HEK293 (cell line): Measurements from ENCODE around the gene DAND5.
A peak's percentile ranks its signal among the peaks of the same experiment; 100 is the strongest.

ENCODE experiments used
- CTCF ChIA-PET: fragments of 350-600 bp; formaldehyde crosslinking; extraction: SDS; loops from one replicate; lab custom pipeline; 2021; ENCODE audit warnings: antibody characterized with exemption; lab: Yijun Ruan, JAX
- POLR2A ChIA-PET: fragments of 300-600 bp; formaldehyde crosslinking; extraction: SDS; loops from one replicate; lab custom pipeline; 2020; ENCODE audit warnings: antibody characterized with exemption, inconsistent platforms; lab: Yijun Ruan, JAX
- H3K27ac ChIP-seq: fragments of 200-500 bp; sonication (Bioruptor generic); 2 replicates; pipeline ENCODE4 v1.5.1; 2014; ENCODE audit warnings: low read depth, low read length, control low read depth, inconsistent platforms; ENCODE audit errors: extremely low read depth
- H3K36me3 ChIP-seq, 2 experiments: fragments of 200-500 bp in 1 of 2; sonication (Bioruptor generic) in 1 of 2; 1 replicate in 1 of 2; 2 replicates in 1 of 2; pipeline ENCODE4 v1.5.1; 2014 to 2017; ENCODE audit warnings: inconsistent platforms in 2 of 2, low read length in 2 of 2; ENCODE audit not compliant: control insufficient read depth in 2 of 2, insufficient read depth in 1 of 2
- H3K4me1 ChIP-seq: fragments of 200-500 bp; sonication (Bioruptor generic); 2 replicates; pipeline ENCODE4 v1.5.1; 2014; ENCODE audit warnings: mild to moderate bottlenecking, low read length, inconsistent platforms; ENCODE audit not compliant: control insufficient read depth, insufficient read depth
- H3K4me3 ChIP-seq: 2 replicates; pipeline ENCODE4 v1.5.1; 2011; ENCODE audit warnings: low read depth, mild to moderate bottlenecking, control low read depth, low read length, moderate library complexity
- H3K9me3 ChIP-seq: fragments of 200-500 bp; sonication (Bioruptor generic); 2 replicates; pipeline ENCODE4 v1.5.1; 2014; ENCODE audit warnings: low read depth, low read length, inconsistent platforms; ENCODE audit not compliant: control insufficient read depth, insufficient read depth
- HIC1 ChIP-seq: fragments of 450-650 bp; formaldehyde crosslinking; IDR thresholded peaks from 2 replicates; pipeline ENCODE4 v1.5.1; 2016; ENCODE audit warnings: missing biosample characterization, missing genetic modification characterization
- HOXC10 ChIP-seq: sonication (generic); formaldehyde crosslinking; IDR thresholded peaks from 2 replicates; pipeline ENCODE4 v1.8.1; 2023; ENCODE audit warnings: mild to moderate bottlenecking, missing genetic modification reagents
- MYNN ChIP-seq: fragments of 450-650 bp; formaldehyde crosslinking; IDR thresholded peaks from 2 replicates; pipeline ENCODE4 v1.5.1; 2016; ENCODE audit warnings: missing biosample characterization, missing genetic modification characterization, borderline replicate concordance
- PRDM10 ChIP-seq: fragments of 450-650 bp; formaldehyde crosslinking; IDR thresholded peaks from 2 replicates; pipeline ENCODE4 v1.5.1; 2016; ENCODE audit warnings: missing biosample characterization, missing genetic modification characterization
- TCF7L2 ChIP-seq: IDR thresholded peaks from 2 replicates; pipeline ENCODE4 v1.6.1; 2011; ENCODE audit warnings: low read depth, mild to moderate bottlenecking, inconsistent platforms, low read length, moderate library complexity, borderline replicate concordance
- YY1 ChIP-seq: fragments of 450-650 bp; formaldehyde crosslinking; IDR thresholded peaks from 2 replicates; pipeline ENCODE4 v1.5.1; 2018; ENCODE audit warnings: missing biosample characterization, missing genetic modification characterization
- ZEB2 ChIP-seq: fragments of 450-650 bp; formaldehyde crosslinking; IDR thresholded peaks from 2 replicates; pipeline ENCODE4 v1.5.1; 2016; ENCODE audit warnings: missing biosample characterization, missing genetic modification characterization
- ZNF214 ChIP-seq: fragments of 450-650 bp; formaldehyde crosslinking; IDR thresholded peaks from 2 replicates; pipeline ENCODE4 v1.5.1; 2017; ENCODE audit warnings: missing biosample characterization, mild to moderate bottlenecking, missing genetic modification characterization, borderline replicate concordance
- ZNF223 ChIP-seq: fragments of 450-650 bp; formaldehyde crosslinking; IDR thresholded peaks from 2 replicates; pipeline ENCODE4 v1.5.1; 2016; ENCODE audit warnings: missing biosample characterization, missing genetic modification characterization
- ZNF23 ChIP-seq: fragments of 450-650 bp; formaldehyde crosslinking; IDR thresholded peaks from 2 replicates; pipeline ENCODE4 v1.5.1; 2016; ENCODE audit warnings: missing biosample characterization, missing genetic modification characterization, borderline replicate concordance
- ZNF26 ChIP-seq: fragments of 450-650 bp; formaldehyde crosslinking; IDR thresholded peaks from 2 replicates; pipeline ENCODE4 v1.5.1; 2016; ENCODE audit warnings: missing biosample characterization, missing genetic modification characterization
- ZNF37A ChIP-seq: fragments of 450-650 bp; IDR thresholded peaks from 2 replicates; pipeline ENCODE4 v1.5.1; 2018; ENCODE audit warnings: missing biosample characterization, missing genetic modification characterization
- ZNF394 ChIP-seq: fragments of 450-650 bp; formaldehyde crosslinking; IDR thresholded peaks from 2 replicates; pipeline ENCODE4 v1.5.1; 2016; ENCODE audit warnings: missing biosample characterization, missing genetic modification characterization, mild to moderate bottlenecking, moderate library complexity, borderline replicate concordance
- ZNF416 ChIP-seq: fragments of 450-650 bp; formaldehyde crosslinking; IDR thresholded peaks from 2 replicates; pipeline ENCODE4 v1.5.1; 2016; ENCODE audit warnings: missing biosample characterization, missing genetic modification characterization
- ZNF791 ChIP-seq: fragments of 450-650 bp; formaldehyde crosslinking; IDR thresholded peaks from 2 replicates; pipeline ENCODE4 v1.5.1; 2016; ENCODE audit warnings: missing biosample characterization, missing genetic modification characterization
- ZNF792 ChIP-seq: fragments of 450-650 bp; formaldehyde crosslinking; IDR thresholded peaks from 2 replicates; pipeline ENCODE4 v1.5.1; 2016; ENCODE audit warnings: missing biosample characterization, missing genetic modification characterization
- TF ChIP-seq, protein P1 (sequence below): fragments of 450-650 bp; formaldehyde crosslinking; IDR thresholded peaks from 2 replicates; pipeline ENCODE4 v1.5.1; 2017; ENCODE audit warnings: missing biosample characterization, missing genetic modification characterization

DAND5 gene

DNA sequence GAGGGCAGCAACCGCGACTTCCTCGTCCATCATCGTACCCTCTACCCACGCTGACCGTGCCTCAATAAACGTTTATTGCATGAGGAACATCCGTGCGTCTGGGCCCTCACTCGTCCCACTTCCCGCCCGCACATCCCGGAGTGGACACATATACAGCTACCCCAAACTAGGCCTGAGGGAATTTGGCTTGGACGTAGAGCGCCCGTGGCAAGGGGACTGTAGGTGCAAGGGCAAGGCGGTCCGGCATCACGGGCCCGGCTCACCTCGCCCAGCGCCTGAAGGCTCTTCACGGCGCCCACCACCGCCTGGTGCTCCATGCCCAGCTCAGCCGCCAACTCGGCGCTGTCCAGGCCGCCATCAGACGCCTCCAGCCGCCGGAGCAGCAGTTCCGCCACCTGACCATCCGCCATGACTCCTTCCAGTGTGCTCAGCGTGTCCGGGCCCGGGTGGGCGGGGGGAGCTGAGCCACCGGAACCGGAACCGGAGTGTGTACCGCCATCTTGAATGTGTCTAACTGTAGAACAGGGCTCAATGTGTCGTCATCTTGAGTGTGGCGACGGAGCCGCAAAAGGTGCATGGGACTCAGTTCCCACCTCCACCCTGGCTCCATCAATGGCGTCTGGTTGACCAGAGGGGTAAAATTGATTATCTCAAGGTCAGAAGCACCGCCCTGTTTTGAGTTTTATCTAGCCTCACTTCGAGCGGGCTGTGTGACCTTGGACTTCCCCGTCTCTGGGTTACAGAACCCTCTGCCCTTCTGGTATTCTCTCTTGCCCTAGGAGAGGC, 35.9 kb upstream of the DAND5 start, which contains the start of gene FARSA (continued):
- TF ChIP-seq ZNF37A (no peak), MYNN (tag by site-specific recombination) (no peak), TCF7L2 (no peak), HIC1 (tag by site-specific recombination) (no peak)

DNA sequence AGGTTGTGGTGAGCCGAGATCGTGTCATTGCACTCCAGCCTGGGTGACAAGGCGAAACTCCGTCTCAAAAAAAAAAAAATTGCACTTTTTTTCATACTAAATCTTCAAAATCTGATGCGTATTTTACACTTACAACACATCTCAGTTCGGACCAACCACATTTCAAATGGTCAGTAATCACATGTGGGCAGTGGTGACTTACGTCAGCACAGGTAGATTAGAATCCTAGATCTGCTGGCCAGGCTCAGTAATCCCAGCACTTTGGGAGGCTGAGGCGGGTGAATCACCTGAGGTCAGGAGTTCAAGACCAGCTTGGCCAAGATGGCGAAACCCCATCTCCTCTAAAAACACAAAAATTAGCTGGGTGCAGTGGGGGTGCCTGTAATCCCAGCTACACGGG, 34.3 kb upstream of the DAND5 start:
- ChIA-PET CTCF (interaction anchor here (0.6 to 0.7 kb wide), 2 partner anchors 101 to 215 kb away, joined by 3 read pairs; partner anchors contain the start of genes IER2 and STX10), POLR2A (no interaction called here)
- Histone ChIP-seq H3K36me3 (peaks cover 14 to 27% of the 10 kb centered on the region in 2 experiments; a peak in 2 of 3 replicates), H3K9me3 (no peaks in the 10 kb centered on the region), H3K27ac (no peak overlapping the region), H3K4me1 (peaks cover 9% of the 10 kb centered on the region), H3K4me3 (no peak overlapping the region)
- TF ChIP-seq ZNF214 (tag by site-specific recombination) (no peak), ZNF792 (tag by site-specific recombination) (no peak), ZNF23 (no peak), ZNF791 (no peak), HOXC10 (CRISPR knock-in tag) (no peak), ZNF223 (tag by site-specific recombination) (no peak)

- no peak for TF ChIP-seq ZNF26 (tag by site-specific recombination)
- 0 out of 2 replicates have a peak, but pooled peaks have one; percentile 13 for TF ChIP-seq ZEB2
- Histone ChIP-seq H3K4me1 (peaks cover 9% of the 10 kb centered on the region), H3K9me3 (no peaks in the 10 kb centered on the region), H3K27ac (no peak overlapping the region), H3K36me3 (peaks cover 12 to 30% of the 10 kb centered on the region in 2 experiments; a peak in 2 of 3 replicates), H3K4me3 (no peak overlapping the region)
- ChIA-PET CTCF (interaction anchor here (0.6 kb wide), 1 partner anchor 94 kb away, joined by 4 read pairs; no protein-coding TSS in a partner anchor), POLR2A (interaction anchor here (0.6 to 1.7 kb wide), 2 partner anchors 29 to 154 kb away, joined by 6 to 7 read pairs; no protein-coding TSS in a partner anchor)
These were observed 32.8 kb upstream of the DAND5 start for GRCh38 chr19:12936582-12936981.

DNA sequence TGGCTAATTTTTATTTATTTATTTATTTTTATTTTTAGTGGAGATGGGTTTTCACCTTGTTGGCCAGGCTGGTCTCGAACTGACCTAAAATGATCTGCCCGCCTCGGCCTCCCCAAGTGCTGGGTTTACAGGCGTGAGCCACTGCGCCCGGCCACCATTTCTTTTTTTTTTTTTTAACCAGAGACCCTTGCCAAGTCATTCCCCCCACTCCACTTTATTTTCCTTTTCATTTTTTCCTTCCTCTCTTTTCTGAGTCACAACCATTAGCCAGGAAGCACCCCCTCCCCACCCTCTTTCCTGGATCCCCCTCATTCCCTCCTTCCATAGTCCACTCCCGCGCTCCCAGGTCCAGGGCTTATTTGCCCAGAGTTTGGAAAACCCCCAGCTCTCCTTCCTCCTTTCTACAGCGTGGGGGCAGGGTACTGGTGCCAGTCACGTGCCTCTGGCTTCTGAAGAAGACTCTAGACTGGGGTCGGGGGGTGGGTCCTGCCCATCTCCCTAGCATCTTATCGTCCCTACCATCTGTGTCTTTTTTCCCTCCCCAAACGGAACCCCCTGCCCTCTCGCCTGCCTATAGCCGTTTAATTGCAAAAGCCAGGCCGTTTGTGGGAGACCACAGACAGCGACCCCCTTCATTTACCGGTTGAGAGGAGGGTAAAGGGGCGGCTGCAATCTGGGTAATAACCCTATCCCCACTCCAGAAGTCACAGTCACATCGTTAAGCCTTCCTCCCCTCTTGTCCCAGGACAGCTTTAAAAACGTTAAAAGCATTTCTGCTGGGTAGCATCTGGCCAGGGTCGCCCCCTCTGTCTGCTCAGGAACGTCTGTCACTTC, 32.1 kb upstream of the DAND5 start:
- ChIA-PET POLR2A (interaction anchor here (0.6 to 2.9 kb wide), 11 partner anchors 9 to 1756 kb away, joined by 3 to 21 read pairs (median 6); partner anchors contain the start of genes DNASE2, GCDH, RAD23A and SYCE2), CTCF (interaction anchor here (0.6 to 2.6 kb wide), 3 partner anchors 16 to 93 kb away, joined by 4 to 11 read pairs (median 4); no protein-coding TSS in a partner anchor)
- H3K27ac ChIP-seq, result peak overlapping the region; percentile 67; the same call in 1 of the 2 replicates
- TF ChIP-seq ZNF394 (tag by site-specific recombination), result no peak
- peak; percentile 97 for TF ChIP-seq PRDM10 (tag by site-specific recombination)
- TF ChIP-seq, protein P1, sequence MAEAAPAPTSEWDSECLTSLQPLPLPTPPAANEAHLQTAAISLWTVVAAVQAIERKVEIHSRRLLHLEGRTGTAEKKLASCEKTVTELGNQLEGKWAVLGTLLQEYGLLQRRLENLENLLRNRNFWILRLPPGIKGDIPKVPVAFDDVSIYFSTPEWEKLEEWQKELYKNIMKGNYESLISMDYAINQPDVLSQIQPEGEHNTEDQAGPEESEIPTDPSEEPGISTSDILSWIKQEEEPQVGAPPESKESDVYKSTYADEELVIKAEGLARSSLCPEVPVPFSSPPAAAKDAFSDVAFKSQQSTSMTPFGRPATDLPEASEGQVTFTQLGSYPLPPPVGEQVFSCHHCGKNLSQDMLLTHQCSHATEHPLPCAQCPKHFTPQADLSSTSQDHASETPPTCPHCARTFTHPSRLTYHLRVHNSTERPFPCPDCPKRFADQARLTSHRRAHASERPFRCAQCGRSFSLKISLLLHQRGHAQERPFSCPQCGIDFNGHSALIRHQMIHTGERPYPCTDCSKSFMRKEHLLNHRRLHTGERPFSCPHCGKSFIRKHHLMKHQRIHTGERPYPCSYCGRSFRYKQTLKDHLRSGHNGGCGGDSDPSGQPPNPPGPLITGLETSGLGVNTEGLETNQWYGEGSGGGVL (tag by site-specific recombination), result peak; percentile 25; the same call in 1 of the 2 replicates
- no peak for TF ChIP-seq ZNF416 (tag by site-specific recombination)
- no peak for TF ChIP-seq YY1

More for the DNA sequence above, 32.1 kb upstream of the DAND5 start:
- H3K4me3 ChIP-seq, result peak overlapping the region; percentile 54
- H3K4me1 ChIP-seq, result peaks cover 9% of the 10 kb centered on the region
- no peaks in the 10 kb centered on the region for H3K9me3 ChIP-seq
- peaks cover 14 to 35% of the 10 kb centered on the region in 2 experiments; a peak in 2 of 3 replicates for H3K36me3 ChIP-seq
